ENCODE data around the gene POLR1H.
"Not testable (repeated sequence)": the region's sequence is repeated elsewhere in the genome, so short reads cannot be mapped to it uniquely, and the experiment has no call there.

The POLR1H gene, protein sequence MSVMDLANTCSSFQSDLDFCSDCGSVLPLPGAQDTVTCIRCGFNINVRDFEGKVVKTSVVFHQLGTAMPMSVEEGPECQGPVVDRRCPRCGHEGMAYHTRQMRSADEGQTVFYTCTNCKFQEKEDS

DNA sequence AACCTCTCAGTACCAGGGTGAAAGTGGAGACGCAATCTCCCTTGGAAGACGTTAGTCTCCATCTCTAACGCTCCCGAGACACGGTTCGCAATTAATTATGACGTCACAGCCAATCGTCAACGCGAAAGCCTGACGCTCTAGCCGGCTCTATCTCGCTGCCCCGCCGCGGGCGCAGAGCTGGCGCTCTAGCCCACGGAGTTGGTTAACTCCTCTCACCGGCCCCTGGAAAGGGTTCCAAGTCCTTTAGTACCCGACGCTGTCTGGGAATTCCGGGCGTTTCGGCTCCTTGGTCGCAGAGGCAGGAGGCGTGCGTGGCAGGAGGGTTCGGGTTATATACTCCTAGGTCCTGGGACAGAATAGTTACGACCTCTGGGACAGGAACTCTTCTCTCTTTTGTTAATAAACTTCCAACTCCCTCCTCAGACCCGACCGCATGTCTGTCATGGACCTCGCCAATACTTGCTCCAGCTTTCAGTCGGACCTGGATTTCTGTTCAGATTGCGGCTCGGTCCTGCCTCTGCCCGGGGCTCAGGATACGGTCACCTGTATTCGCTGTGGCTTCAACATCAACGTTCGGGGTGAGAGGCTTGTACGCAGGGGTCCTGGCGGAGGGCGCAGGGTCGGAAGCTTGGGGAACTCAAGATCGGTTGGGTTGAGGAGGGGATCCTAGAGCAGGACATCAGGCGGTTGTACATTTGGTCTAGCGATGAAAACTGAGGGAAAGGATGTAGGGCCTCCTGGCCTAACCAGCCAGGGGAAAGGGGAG is at the start of gene POLR1H:
TSS of gene POLR1H (plus strand) at position 174 of the 766 bp plus-strand sequence. CDS start at position 434, 260 bp downstream.
- DNase-seq, result peak; percentile 92 to 93

DNA sequence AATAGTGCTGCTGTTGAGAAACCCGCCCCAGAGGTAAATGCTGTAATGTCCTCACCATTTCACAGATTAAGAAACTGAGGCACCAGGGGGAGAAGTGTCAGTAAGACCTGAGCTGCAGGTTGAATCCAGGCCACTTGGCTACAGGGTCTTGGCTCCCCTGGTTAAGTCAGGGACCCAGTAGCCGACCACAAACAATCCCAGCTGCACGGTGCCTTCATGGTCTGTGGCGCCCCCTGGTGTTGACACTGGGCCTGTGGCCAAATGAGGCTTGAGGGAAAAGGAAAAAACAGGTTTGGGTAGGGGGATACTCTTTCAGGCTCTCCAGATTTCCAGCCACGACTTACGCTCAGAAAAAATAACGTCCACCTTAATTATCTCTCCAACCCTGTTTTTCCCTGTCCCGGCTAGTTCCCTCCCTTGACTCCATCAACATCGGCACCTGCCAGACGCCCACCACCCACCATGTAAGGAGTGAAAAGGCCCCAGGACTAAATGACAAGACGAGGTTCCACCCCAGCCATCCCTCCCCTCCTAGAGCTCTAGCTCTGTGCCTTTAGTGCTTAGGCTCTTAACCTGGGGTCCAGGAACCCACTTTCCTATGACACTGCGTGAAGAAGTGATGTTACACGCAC is 47.7 kb upstream of the POLR1H start:
- peak; percentile 11 to 33 for DNase-seq

DNA sequence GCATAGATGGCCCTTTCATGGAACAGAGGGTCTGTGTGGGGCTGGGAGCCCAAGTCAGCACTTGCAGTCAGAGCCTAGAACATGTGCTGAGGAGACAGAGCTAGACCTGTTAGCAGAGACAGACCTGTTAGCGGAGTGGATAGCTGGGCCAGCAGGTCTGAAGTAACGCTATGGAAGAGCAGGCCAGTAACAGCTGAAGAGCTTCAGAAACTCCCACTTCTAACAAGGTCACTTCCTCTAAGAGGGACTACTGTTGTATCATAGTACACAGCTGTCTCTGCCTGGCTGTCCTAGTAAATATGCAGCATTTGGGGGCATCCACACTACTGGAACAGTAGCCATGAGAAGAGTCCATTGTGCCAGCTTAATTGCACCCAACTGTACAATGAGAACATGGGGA is 41.2 kb upstream of the POLR1H start:
- no peak for DNase-seq

DNA sequence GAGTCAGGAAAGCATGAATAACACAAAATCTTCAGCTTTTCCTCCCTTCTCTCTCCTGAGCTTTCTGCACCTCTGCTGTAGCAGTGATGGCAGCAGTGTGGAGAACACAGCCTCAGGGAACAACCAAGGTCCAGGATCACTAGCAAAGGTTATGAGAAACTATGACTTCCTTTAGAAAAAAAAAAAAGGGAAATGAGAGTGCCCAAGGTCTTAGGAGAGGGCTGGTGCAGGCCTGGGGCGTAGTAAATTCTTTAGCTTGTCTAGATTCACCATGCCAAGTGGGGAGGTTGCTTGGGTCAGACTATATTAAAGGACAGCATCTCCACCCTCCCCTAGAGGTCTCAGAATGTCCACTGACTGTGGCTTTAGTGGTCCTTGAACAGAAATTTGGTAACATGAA is 40.4 kb upstream of the POLR1H start:
- DNase-seq, result no peak

DNA sequence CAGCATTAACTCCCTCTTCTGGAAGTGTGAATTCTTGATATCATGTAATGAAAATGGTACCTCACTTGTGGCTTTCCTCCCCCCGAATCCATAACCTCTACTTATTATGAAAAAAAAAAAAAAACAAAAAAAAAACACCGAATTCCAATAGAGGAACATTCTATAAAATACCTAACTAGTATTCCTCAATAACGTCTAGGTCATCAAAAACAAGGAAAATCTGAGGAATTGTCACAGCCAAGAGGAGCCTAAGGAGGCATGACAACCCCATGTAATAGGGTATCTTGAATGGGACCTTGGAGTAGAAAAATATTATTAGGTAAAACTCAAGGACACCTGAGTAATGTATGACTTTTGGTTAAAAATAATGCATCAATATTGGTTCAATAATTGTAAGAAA is 38.9 kb upstream of the POLR1H start:
- no peak for DNase-seq

DNA sequence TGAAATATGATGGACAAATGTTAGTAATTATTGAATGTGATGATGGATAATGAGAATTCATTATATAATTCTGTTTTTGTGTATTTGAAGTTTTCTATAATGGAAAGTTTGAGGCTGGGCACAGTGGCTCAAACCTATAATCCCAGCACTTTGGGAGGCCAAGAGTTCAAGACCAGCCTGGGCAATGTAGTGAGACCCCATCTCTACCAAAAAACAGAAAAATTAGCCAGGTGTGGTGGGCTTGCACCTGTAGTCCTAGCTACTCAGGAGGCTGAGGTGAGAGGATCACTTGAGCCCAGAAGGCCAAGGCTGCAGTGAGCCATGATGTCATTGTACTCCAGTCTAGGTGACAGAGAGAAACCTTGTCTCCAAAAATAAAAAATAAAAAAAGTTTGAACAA is 38.4 kb upstream of the POLR1H start:
- not testable (repeated sequence) for DNase-seq

DNA sequence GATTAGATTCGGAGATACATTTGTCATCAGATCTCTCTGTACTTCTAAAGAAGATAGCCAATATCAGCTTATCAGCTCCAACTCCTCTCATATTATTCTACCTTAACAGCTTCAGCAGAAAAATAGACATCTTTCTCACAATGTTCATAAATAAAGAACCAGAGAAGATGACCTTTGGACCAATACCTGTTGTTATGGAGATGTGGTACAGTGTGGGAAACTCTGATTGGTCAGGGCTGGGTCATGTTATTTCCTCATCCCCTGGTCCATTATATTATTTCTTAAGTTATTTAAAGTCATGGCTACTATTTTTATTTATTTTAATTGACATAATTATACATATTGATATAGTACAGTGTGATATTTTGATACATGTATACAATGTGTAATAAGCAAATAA is 35.9 kb upstream of the POLR1H start:
- no peak for DNase-seq

DNA sequence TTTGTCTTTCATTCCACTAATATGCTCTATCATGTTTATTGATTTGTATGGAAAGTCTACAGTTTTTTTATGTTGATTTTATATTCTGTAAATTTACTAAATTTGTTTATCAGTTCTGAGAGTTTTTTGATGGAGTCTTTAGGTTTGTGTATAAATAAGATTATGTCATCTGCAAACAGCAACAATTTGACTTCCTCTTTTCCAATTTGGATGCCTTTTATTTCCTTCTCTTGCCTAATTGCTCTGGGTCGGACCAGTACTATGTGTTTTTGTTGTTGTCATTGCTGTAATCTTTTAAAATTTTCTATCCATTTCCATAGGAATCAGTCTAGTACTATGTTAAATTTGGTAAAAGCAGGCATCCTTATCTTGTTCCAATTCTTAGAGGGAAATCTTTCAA is 31.5 kb upstream of the POLR1H start:
- DNase-seq, result no peak

DNA sequence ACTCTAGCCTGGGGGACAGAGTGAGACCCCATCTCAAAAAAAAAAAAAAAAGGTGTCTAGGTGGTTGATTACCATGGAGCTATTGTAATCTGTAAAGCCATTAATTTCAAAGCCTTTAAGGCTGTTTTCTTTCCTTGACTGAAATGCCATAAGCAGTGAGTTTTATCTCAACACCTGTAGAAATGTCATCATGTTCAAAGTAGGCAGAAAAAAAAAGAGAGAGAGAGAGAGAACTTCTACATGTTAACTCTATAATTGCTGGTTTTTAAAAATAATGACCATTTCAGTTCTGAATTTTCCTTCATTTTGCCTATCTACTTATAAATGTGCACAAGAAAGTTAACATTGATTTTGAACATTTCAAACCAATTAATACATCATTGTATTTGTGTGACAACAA is 29.7 kb upstream of the POLR1H start:
- no peak for DNase-seq

DNA sequence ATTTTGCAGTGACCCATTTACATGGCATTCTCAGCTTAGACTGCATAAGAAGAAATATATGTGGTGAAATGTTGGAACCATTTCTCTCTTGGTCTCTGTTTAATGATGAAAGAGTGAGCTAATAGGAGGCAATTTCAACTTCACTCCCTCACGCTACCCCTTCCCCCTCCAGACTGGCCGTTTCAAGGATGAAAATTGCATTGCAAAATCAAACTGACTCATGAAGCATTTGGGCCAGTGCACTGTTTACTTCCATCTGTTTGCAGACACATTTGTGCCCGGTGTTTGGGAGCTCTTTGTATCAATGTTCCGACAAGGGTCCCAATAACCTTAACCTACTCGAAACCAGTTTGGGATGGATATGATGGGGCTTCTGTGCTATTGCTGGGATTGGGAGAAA is 27.6 kb upstream of the POLR1H start:
- DNase-seq, result peak in 1 of 2 donors; percentile 23

DNA sequence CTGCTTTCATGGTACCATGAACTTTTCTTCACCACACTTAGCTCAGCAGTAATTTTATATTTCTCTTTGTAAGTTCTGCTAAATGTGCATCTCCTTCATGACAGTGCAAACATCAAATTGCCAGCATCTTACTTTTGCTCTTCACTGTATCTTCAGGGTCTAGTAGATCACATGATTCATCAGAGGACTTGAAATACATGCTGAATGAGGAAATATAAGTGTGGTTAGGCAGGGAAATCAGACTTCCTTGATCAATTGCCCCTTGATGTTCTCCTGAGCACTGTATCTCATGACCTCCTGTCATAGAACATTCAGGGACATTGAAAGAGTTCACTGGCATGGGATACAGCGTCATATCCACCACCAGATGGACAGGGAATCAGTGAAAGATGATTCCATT is 25.3 kb upstream of the POLR1H start:
- DNase-seq, result no peak

DNA sequence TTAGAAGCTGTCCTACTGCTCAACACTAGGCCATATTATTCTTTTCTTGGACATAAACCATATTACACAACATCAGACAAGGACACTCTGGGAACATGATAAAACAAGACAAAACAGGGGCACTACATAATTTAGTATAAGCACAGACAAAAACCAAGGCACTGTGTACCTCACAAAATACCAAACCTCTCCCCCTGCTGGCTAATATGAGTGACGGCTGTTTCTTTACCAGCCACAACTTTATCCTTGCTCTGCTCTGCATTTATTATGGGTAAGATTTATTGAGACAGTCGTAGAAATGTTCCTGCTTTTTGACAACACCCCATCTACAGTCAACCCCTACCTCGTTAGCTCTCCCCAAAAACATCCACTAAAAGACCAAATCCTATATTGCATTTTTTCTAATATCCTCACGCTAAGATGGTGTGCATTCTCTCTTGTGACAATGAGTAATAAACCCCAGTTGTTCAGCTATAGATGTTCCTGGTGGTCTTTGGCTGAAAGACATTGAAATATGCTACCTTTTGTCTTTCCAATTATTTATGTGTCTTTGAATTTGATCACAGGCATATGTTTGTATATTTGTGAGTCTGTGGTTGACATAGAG is 23.8 kb upstream of the POLR1H start:
- peak in 1 of 2 donors; percentile 8 for DNase-seq

DNA sequence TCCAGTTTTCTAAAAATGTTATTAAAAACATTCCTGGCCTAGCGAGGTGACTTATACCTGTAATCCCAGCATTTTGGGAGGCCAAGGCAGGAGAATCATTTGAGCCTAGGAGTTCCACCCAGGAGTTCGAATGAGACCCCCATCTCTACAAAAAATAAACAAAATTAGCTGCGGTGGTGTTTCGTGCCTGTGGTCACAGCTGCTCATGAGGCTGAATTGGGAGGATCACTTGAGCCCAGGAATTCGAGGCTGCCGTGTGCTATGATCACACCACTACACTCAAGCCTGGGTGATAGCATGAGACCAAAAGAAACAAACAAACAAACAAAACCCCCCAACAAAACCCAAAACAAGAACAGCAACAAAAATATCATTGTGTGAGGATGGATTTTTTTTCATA is 19.8 kb upstream of the POLR1H start:
- DNase-seq, result no peak

DNA sequence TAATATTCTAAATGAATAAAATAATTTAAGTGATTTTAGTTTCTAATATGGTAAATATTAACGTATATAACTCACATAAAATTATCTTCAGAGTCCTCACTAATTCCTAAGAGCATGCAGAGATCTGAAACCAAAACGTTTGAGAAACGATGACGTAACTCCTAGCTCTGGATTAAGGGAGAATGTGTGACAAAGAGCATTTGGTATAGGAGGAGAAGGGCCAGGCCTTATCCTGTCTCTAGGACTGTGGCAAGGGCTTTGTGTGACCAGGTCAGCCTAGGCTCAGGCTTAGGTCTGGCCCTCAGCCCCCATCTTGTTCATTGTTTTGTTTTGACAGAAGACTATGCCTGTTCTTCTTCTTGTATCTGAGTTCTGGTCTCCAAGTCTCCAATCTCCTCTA is 19.2 kb upstream of the POLR1H start:
- no peak for DNase-seq

DNA sequence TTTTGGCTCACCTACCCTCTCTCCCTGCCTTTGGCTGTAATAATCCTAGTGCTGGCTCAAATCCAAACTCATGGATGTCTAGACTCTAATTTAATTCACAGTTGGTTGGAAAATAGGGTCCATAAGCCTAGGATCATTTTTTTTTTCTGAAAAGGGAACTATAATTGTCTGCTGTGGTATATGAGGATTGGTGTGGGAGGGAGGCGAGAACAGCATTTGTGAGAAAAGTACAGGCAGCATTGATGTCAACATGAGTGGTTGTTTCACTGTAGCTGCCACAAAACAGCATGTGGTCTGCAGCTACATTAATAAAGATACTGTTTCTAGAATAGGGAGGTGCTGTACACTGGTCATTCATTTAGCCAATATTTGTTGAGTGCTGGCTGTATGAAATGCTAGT is 18.6 kb upstream of the POLR1H start:
- no peak for DNase-seq

DNA sequence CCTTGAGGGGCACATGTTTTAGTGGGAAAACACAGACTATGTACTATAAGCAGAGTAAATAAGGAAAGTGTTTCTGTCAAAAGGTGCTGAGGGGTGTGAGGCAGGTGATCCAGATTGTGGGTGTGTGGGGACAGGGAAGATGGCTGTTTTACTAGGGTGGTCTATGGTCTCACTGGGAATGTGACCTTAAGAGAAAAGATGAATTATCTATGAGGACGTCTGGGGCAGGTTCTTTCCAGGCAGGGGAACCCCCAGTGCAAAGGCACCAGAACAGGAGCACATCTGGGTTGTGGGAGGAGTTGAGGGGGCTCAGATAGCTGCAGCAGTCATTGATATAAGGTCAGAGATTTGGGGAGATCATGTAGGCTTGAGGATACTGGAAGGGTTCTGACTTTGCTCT is 18.2 kb upstream of the POLR1H start:
- DNase-seq, result no peak

DNA sequence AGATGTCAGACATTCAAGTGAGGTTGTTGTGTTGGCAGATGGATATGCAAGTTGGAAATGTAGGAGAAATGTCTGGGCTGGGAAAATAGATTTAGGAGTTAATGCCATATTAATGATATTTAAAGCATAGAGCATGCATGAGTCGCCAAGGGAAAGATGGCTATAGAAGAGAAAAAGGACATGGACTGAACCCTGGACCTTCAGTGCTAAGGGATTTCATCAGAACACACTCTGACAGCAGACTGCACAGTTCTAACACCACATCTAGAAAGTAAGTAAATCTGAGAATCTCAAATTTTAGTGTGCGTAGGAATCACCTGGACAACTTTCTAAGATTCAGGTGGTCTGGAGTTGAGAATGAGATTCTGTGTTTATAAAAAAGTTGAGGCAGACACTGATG is 17.3 kb upstream of the POLR1H start:
- no peak for DNase-seq

DNA sequence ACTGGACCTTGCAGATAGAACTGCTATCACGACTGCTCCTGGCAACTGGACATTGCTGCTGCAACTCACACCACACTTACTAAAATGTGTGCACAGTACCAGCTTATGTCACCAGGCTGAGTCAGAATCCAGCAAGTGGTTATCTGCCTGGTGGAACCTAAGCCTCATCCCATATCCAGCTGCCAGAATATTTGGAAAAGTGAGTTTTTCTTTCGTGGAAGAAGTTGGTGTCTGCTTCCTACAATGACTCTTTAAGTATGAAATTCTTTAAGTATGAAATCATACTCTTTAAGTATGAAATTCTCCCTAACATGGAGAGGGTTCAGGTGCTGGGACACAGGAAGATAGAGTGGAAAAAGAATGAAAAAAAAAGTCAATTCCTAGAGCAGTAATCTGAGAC is 16.4 kb upstream of the POLR1H start:
- no peak for DNase-seq

DNA sequence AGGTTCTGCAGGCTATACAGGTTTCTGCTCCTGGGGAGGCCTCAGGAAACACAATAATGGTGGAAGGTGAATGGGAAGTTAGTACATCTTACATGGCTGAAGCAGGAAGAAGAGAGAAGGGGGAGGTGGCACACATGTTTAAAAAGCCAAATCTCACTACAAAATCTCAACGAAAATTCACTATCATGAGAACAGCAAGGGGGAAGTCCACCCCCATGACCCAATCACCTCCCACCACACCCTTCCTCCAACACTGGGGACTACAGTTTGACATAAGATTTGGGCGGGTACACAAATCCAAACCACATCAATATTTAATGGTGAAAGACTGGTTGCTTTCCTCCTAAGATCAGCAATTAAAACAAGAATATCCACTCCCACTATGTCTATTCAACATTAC is 13.8 kb upstream of the POLR1H start:
- DNase-seq, result no peak

DNA sequence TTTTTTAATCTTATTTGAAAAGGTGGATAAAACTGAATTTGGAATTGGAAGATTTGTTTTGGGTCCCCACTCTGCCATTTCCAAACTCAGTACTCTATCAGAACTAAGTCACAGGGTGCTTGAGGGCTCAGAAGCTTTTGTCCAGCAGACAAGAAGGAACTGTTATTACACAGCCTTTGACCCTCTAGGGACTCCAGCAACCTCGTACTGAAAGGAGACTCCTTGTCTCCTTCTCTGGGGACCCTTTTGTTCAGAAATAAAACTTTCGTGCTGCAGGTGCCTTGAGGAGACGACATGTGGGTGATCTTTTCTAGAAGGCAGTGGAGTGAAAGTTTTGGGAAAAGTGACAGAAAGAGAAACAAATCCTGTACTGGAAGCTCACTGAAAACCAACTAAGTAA is 7.4 kb upstream of the POLR1H start:
- no peak for DNase-seq

DNA sequence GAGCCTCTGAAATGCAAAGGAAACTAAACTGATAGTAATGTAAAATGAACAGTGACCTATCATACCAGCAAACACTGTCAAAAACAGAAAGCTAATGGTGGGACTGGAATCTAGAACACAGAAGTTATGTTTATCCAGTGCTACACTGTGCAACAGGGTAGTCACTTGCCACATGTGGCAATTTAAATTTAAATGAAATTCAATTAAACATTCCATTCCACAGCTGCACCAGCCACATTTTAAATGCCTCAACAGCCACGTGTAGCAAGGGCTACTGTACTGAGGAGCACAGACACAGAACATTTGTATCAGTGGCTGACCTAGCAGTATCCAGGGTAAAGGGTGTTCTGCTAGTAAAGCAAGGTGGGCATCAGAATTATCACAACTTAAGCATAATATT is 5.6 kb upstream of the POLR1H start:
- no peak for DNase-seq

DNA sequence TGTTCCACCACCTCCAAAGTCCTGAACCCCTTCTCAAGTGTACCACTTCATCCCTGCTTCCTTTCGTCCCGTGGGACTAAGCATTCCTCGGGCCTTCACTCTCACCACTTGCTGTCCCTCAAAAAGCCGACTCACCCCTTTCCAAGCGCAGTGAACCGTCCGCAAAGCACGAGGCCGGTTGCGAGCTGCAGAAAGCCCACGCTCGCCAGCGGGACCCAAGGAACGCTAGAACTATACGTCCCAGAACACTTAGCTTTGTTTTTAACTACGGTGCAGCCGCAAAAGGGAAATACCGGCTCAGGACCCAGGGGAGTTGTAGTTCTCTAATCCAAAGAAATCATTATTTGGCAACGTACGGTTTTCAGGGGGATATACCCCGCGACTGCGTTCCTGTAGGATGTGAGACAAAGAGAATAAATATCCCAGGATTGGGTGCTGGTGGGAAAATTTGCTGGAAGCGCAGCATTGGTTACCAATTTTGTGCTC is 416 bp upstream of the POLR1H start:
- peak; percentile 40 to 49 for DNase-seq

DNA sequence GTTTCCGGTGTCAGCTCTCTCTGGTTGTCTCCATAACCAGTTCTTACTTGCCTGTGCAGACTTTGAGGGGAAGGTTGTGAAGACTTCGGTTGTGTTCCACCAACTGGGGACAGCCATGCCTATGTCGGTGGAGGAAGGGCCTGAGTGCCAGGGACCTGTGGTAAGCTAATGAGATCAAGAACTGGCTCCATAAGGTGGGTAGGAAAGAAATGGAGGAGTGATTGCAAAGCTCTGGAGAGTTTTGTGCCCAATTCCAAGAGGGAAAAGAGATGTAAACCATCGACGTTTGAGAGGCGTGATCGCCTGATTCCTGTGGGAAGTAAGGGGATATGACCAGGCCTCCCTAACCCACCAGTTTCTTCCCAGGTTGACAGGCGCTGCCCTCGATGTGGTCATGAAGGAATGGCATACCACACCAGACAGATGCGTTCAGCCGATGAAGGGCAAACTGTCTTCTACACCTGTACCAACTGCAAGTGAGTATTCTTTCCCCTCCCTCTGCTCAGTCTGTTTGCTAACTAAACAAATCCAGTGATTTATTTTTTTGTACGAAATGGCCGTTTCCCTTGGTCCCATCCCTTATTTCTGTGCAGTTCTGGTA is 893 bp downstream of the POLR1H start:
- DNase-seq, result peak; percentile 50 to 67

Data from CD4-positive, alpha-beta T cell treated with Interleukin-1 beta for 1 hour (primary cell).